GM18870 (cell line): ENCODE measurements around the gene CALHM6.
A peak's percentile ranks its signal among the peaks of the same experiment; 100 is the strongest.

Experiments
- ATAC-seq: cut with Tn5 transposase; IDR thresholded peaks from one replicate; pipeline ENCODE4 v1.9.1; 2021; ENCODE audit warnings: moderate library complexity; ENCODE audit not compliant: unreplicated experiment

Gene CALHM6

DNA sequence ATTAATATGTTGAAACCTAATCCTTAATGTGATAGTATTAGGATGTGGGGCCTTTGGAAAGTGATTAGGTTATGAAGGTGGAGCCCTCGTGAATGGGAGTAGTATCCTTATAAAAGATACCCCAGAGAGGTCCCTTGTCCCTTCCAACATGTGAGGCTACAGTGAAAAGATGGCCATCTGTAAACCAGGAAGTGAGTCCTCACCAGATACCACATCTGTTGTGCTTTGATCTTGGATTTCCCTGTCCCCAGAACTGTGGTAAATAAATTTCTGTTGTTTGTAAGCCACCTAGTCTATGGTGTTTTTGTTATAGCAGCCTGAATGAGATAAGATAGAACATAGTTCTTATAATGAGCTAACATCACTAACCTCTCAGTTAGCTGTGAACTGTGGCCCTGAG lies 16.6 kb upstream of the CALHM6 start:
- no peak for ATAC-seq

DNA sequence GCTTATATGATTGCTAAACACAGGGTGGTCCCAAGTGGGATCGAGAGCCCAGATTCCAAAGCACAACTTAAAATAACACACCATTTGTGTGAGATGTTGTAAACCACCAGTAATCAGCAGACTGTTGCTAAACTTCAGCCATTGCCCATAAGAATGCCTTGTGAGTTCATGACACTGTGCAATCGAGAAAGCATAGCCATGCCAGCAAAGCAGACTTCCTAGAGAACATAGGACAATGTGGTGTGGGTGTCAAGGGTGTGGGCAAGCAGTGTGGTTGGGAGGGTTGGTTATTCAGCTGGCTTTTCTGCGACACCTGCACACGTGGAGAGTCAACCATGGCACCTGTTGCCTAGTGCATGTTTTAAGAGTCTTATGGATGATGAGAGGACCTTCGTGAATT lies 16.1 kb upstream of the CALHM6 start:
- ATAC-seq: no peak

DNA sequence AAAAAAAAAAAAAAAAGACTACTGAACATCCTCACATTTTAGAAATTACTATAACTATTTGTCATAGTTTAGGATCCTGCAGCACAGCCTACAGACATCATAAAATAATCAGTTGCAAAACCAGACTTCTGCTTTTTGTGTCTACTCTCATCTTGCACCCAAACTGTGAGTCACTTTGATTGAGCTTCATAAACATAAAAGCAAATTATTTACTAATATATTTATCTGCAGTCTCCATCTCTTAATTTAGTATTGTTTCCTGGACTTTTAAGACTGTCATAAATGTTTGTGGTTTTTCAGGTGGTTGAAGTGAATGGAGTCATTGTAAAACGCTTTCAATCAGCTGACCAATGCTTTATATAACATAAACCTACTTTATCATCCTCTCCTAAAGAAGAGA lies 14.8 kb upstream of the CALHM6 start:
- no peak for ATAC-seq

DNA sequence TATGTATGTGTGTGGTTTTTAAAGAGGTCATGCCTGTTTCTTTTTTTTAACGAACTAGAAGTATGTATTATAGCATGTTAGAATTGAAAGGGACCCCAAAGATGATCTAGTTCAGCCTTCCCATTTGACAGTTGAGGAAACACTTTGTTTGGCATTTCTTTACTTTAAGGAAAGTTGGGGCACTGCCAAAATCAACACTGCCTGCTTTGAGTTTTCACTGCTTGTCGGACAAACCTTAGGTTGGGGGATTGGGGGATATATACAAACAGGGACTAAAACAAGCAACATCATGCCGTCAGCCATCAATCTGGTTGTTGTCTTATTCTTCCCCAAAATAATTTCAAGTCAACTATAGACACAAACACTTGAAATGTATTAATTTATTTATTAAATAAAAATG lies 14.1 kb upstream of the CALHM6 start:
- no peak for ATAC-seq

DNA sequence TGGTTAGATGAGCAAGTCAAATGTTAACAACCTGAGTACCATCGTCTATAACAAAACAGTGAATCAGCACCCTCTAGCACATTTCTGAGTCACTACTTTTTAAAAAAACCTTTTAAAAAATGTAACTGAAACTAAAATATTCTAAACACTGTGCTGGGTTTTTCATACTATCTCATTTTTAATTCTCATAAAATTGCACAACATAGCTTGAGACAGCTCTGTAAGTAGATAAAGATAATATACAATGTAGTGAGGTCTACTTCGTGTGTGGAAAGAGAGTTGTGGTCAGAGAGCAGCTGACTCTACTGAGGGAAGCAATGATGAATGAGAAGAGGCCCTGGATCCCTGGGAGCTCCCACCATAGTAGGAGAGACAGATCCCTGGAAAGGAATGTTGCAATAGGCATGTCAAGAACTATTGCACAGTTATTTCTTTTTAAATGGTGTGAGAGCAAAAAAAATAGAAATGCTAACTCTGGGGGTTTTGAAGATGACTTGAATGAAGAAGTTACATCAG lies 13.6 kb upstream of the CALHM6 start:
- ATAC-seq: no peak

DNA sequence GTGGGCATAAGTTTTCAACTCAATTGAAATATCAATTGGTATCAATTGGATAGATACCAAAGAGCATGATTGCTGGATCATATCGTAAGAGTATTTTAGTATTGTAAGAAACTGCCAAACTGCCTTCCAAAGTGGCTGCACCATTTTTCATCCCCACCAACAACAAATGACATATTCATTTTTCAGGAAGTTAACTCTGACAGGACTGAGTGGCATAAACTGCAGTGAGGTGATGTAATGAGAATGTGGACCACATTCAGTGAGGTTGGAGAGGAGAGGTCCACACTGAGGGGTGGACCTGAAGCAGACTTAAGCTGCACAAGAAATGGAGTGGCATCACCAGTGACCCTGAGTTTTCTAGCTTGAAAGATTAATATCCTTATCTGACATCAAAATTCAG lies 11.6 kb upstream of the CALHM6 start:
- ATAC-seq: no peak

DNA sequence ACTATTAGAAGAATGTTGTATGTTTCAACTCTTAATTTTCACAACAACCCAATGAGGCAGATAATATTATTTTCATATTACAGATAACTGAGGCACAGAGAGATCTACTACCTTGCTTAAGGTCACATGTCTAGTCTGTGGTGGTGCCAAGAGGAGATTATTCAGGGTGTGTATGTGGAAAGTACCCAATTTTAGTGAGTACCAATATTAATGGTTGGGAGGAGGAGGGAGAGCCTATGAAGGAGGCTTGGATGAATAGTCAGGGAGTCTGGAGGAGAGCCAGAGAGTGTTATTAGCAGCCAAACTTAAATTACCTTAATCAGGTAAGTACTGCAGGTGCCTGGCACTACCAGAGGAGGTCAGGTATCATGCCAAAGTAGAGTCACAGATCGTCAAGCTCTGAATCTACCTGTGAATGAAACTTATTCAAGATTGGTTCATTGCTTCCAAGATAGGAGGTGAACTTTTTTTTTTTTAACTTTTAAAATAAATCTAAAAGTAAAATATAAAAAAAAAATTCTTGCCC lies 10.9 kb upstream of the CALHM6 start:
- no peak for ATAC-seq

DNA sequence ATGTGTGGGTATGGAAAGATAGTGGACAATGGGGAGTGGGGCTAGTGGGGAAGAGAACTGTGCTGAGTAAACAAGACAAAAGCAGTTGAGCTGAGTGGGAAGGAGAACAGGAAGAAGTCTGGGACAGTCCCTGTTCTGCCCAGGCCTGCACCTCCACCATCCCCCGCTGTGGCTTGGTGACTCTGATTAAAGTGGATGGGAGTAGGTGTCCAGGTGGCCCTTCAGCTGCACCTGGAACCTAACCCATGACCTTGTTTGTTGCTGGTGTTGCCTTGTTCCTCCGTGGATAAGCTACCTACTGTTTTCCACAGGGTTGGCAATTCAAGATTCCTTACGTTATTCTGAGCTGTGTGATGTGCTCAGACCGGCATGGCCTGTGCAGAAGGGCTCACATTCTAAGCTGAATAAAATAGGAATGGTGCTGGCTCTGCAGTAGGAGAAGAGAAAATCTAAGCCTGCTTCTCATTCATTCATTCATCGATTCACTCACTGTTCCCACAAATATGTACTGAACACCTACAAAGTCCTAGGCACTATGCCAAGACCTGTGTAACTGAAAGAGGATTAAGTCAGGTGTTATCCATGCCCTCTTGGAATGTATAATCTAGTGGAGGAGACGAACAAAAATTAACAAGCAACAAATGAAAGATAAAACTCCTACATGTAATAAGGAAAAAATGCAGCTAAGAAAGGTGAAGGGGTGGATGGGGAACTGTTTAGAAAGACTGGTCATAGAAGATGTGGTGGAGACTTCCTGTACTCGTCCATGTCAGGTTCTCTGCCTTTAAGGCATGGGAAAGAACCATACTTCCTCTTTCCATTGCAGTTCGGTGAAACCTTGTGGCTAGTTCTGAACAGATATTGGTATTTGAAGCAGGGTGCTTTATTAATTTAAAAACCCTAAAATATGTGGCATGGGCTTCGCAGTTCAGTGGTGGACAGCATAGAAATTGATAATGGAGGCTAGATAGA lies 10.1 kb upstream of the CALHM6 start:
- ATAC-seq: peak; percentile 84

DNA sequence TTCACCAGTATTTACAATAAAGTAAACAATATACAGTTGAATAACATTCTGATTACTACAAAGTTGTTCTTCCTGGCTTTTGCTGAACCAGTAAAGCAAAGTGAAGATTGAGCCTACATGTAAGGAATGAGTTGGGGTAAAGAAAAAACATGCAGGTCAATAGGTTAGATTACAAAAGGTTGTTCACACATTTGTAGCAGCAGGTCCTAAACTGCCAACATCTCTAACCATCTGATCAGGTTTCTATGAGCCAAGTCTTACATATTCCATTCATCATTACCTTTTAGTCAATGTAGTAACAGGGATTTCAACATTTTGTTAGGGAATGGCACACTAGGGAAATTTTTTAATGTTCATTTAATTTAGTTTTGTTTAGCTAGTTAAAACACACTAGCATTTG lies 9.3 kb upstream of the CALHM6 start:
- ATAC-seq: no peak

DNA sequence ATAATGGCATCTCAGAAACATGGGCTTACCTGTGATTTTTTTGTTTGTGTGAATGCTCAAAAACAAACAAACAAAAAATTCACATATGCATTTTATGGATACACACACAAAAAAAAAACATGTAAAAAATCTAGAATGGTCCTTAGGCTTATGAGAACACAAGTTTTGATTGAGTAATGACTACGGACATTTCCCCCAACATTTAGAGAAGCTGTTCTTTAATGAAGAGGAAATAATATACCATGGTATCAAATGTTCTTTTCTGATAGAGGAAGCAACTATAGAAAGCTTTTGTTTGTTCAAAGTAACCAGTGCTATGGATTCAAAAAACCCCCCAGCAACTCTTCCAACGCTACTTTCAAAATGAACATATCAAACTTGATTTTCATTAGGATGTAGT lies 8.6 kb upstream of the CALHM6 start:
- no peak for ATAC-seq

DNA sequence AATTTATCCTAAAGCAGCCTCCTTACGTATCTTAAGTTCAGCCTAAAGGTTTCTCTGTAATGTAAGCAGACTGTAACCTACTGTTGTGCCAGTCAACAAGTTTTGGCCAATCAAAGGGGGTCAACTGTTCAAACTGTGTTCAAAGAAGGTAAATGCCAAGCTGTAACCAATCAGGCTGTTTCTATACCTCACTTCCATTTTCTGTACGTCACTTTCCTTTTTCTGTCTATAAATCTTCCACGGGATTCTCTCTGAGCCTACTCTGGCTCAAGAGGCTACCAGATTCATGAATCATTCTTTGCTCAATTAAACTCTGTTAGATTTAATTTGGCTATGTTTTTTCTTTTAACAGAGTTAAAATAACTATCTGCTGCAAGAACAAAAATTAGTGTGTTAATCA lies 5.1 kb upstream of the CALHM6 start:
- ATAC-seq: no peak

DNA sequence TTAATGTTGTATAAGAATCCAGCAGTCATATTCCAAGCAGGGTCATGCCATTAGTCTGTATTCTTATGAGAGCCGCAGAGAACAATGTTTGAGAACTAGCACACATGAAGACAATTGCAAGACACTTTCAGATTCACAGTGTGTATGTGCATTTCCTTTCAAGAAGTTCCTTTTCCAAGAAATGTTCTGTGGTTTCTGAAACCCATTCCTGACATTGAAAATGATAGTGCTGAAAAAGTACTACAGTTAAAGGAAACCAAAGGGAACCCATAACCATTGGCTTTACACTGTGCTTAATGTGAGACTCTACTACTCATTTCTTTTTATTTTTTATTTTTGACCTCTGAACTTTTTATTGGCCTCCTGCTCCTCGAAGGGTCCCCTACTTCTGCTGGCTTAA lies 4.2 kb upstream of the CALHM6 start:
- no peak for ATAC-seq

DNA sequence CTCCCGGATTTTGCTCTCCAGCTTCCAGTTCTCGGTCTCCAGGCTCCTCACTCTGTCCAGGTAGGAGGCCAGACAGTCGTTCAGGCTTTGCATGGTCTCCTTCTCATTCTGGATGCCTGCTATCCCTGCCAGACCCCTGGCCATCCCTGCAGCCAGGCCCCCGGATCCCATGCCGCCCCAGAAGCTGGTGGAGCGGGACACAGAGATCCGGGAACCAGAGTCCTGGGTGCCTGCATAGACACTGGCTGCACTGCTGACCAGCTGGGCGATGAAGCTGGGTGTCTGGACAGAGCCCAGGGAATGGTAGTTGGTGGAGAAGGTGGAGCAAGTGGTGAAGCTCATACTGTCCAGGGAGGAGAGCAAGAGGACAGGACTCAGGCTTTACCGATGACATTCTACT lies 2.9 kb upstream of the CALHM6 start:
- no peak for ATAC-seq

DNA sequence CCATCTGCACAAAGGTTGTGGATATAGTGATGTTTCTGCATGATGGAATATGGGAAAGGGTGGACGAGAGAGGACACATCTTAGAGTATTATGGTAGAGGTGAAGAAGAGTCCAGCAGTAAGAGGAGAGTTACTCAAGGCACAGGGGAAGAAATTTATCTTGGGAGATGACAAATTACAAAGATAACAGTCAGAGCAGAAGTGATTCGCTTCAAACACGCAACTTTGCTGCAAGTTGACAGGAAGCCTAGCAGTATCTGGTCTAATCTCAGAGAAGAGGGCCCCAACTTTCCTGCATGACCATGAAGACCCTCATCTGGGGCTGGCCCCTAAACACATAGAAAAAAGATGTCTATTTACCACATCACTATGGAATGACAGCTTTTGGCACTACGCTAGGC lies 1.2 kb upstream of the CALHM6 start:
- ATAC-seq: no peak

DNA sequence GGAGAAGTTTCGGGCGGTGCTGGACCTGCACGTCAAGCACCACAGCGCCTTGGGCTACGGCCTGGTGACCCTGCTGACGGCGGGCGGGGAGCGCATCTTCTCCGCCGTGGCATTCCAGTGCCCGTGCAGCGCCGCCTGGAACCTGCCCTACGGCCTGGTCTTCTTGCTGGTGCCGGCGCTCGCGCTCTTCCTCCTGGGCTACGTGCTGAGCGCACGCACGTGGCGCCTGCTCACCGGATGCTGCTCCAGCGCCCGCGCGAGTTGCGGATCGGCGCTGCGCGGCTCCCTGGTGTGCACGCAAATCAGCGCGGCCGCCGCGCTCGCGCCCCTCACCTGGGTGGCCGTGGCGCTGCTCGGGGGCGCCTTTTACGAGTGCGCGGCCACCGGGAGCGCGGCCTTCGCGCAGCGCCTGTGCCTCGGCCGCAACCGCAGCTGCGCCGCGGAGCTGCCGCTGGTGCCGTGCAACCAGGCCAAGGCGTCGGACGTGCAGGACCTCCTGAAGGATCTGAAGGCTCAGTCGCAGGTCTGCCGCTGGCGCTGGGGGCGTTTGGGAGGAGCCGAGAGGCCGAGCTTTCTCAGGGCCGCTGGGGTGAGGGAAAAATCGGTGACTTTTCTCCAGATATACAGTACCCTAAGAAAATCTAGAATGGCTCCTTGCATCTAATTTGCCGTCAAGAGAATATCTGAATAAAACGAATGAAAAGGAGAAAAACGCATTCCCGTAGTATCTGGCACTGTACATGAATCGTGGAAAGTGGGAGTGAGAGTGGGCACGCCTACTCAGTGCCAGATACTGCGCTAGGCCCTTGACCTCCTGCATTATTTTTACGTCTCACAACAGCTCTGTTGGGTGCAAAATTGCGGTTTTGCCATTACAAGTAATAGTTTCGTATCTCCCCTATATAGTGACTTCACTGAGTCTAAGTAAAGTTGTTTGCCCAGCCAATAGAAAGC lies 1.0 kb downstream of the CALHM6 start:
- peak; percentile 56 for ATAC-seq

DNA sequence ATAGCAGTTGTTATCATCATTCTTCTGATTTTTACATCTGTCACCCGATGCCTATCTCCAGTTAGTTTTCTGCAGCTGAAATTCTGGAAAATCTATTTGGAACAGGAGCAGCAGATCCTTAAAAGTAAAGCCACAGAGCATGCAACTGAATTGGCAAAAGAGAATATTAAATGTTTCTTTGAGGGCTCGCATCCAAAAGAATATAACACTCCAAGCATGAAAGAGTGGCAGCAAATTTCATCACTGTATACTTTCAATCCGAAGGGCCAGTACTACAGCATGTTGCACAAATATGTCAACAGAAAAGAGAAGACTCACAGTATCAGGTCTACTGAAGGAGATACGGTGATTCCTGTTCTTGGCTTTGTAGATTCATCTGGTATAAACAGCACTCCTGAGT lies 2.1 kb downstream of the CALHM6 start:
- ATAC-seq: no peak

DNA sequence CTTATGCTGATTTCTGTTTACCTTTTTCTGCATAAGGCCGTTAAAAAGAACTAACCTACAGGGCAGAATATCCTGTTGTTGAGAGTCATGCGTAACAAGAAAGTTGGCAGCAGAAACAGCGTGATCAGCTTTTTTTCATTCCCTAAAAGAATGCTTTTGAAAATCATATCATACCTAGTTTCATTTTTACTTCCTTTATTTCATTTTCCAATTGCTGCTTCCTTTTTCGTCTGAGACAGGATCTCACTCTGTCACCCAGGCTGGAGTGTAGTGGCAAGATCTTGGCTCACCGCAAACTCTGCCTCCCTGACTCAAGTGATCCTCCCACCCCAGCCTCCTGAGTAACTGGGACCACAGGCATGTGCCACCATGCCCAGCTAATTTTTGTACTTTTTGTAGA lies 4.1 kb downstream of the CALHM6 start:
- no peak for ATAC-seq

DNA sequence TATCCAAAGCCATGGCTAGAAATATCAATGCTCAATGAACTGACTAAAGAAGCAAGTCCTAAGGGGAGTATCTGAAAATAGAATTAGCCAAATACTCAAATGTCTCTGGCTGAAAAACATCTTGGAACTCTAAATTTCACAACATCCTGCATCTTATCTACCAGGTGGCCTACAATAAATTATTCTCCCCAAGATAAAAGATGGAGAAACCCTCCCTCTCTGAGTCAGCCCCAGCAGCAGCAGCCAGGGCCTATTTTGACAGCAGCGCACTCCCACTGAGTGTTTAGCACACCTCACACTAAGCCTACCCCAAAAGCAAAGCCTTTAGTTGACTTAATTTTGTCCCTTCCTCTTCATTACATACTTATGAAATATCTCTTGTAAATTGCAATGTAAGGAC lies 5.9 kb downstream of the CALHM6 start:
- ATAC-seq: no peak

DNA sequence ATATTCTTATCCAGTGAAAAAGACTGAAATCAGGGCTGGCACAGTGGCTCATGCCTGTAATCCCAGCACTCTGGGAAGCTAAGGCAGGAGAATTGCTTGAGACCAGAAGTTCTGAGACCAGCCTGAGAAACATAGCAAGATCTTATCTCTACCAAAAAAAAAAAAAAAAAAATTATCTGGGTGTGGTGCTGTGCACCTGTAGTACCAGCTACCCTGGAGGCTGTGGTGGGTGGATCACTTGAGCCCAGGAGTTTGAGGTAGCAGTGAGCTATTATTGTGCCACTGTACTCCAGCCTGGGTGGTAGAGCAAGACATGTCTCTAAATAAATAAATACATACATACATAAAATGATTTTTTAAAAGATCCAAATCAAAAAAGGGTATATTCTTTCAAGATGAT lies 6.3 kb downstream of the CALHM6 start:
- ATAC-seq: no peak

DNA sequence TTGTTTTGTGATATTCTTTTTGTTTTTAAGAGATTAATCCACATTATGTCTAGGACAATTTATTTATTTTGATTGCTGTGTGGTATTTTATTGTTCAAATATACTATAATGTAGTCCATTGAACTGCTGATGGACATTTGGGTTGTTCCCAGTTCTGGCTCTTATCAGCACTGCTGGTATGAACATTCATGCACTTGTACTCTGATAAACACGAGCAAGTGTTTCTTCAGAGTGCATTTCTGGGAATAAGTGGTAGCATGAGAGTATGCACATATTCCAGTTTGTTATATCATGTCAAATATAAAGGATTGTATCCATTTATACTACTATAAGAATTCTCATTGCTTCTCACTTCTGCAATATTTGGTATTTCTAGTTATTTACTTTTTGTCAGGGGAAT lies 7.1 kb downstream of the CALHM6 start:
- ATAC-seq: no peak

DNA sequence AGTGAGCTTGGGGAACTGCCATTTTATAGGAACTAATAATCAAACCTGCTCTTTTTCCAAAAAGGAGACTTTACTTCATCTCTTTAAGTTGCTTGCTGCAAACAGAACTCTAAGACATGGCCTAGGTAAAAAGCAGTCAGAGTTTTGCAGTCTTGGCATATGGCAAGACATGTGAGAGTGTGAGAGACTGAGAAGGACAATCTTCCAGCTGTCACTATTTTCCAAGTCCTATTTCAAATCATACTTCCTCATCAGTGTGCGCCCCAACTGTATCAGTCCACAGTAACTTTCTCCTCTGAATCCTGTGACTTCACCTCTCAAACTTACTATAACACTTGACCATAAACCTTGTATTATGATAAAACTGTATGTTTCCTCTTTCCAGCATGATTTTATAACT lies 10.4 kb downstream of the CALHM6 start:
- no peak for ATAC-seq
